RPMI7951 (cell line): ENCODE results near the gene SUN1. TPM values are rescaled to one million over a fixed set of nuclear protein-coding genes. Genes with fewer than 3 reads are reported as not detected.

Experiments used
- DNase-seq: peaks from one replicate; pipeline ENCODE4 v3.0.0-alpha.2; 2012; ENCODE audit warnings: low read depth
- total RNA-seq: library from RNA; depleted of rRNA; stranded (reverse); fragments of >200 nt; shearing (Covaris generic); gene quantifications from 2 replicates; pipeline ENCODE4 v1.2.3, GENCODE V29; 2014

The SUN1 gene
- total RNA-seq, 1 experiment from 2014 or later = 67.6 TPM

GRCh38 chr7:877312-878232, 45.3 kb downstream of the SUN1 start:
- no peak for DNase-seq

- no peak for DNase-seq
These were observed 46.8 kb downstream of the SUN1 start for GRCh38 chr7:879093-879492.

- no peak for DNase-seq
These were observed 47.4 kb downstream of the SUN1 start for GRCh38 chr7:879706-880105.

- no peak for DNase-seq
These were observed 48.2 kb downstream of the SUN1 start for GRCh38 chr7:880450-880849.

- no peak for DNase-seq
These were observed 49.4 kb downstream of the SUN1 start for GRCh38 chr7:881441-882234.

GRCh38 chr7:882336-883035, 50.2 kb downstream of the SUN1 start:
- no peak for DNase-seq

GRCh38 chr7:883055-884021, 51.1 kb downstream of the SUN1 start:
- DNase-seq = no peak

- DNase-seq = no peak
These were observed 52.1 kb downstream of the SUN1 start for GRCh38 chr7:884191-885003.

GRCh38 chr7:885261-885892, 53.1 kb downstream of the SUN1 start:
- no peak for DNase-seq

- no peak for DNase-seq
These were observed 53.8 kb downstream of the SUN1 start for GRCh38 chr7:885893-886625.

GRCh38 chr7:886626-887487, 54.6 kb downstream of the SUN1 start:
- DNase-seq = no peak

- no peak for DNase-seq
These were observed 55.2 kb downstream of the SUN1 start for GRCh38 chr7:887488-887820.

- no peak for DNase-seq
These were observed 56.1 kb downstream of the SUN1 start for GRCh38 chr7:888081-889024.

GRCh38 chr7:889025-889390, 56.7 kb downstream of the SUN1 start:
- no peak for DNase-seq

- DNase-seq = no peak
These were observed 57.1 kb downstream of the SUN1 start for GRCh38 chr7:889391-889790.

- DNase-seq = no peak
These were observed 58.6 kb downstream of the SUN1 start for GRCh38 chr7:890868-891267.

- DNase-seq = no peak
These were observed 59.0 kb downstream of the SUN1 start for GRCh38 chr7:891291-891690.
